HT1080 (cell line): ENCODE measurements around the gene TMEM19. TPM values are rescaled to one million over a fixed set of nuclear protein-coding genes. Genes with fewer than 3 reads are reported as not detected.
"Not testable (repeated sequence)": the region's sequence is repeated elsewhere in the genome, so short reads cannot be mapped to it uniquely, and the experiment has no call there.

Experiments used
- DNase-seq: peaks from one replicate; pipeline ENCODE4 v3.0.0-alpha.2; 2015; ENCODE audit warnings: low read depth
- total RNA-seq: library from RNA; depleted of rRNA; stranded (reverse); fragments of >200 nt; shearing (Covaris generic); gene quantifications from 2 replicates; pipeline ENCODE4 v1.2.3, GENCODE V29; 2014

TMEM19 gene
- total RNA-seq, 1 experiment from 2014 or later = 55.8 TPM

DNA sequence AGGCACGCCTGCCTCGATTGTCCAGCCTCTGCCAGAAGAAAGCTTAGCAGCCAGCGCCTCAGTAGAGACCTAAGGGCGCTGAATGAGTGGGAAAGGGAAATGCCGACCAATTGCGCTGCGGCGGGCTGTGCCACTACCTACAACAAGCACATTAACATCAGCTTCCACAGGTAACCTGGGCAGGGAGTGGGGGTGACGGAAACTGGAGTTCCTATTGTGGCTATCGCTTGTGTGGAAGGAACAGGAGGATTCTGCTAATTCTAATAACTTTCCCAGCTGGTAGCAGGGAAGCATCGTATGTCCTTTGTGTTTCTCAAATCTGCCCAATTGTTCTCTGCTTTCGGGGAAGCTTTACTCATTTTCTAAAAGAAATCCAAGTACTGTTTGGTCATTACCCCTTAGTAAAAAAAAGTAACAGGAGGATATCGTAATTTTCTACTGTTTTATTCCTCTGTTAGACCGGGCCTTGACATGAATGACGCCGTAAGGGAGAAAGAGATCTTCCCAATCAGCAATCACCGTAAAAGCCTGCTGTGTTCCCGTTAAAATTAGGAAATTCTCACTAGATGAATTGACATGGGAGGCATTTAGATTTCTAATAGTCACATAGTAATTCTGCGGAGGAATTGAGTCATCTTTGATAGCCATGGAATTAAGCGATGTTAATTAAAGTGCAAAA, 21.3 kb upstream of the TMEM19 start:
- no peak for DNase-seq

DNA sequence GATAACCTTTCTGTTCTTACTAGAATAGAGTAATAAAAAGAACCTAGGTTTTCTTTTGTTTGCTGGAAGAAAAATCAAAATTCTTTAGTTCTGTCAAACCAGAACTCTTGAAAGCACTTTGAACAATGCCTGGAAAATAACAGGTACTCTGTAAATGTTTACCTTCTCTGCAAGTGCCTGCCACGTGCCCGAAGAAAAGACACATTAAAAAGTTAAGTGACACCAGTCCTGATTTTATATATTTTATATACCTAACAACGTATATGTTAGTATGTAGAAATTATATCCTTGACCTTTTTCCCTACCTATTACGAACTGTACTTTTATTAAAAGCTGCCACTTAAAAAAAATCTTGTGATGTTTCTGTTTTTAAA, 20.8 kb upstream of the TMEM19 start:
- no peak for DNase-seq

DNA sequence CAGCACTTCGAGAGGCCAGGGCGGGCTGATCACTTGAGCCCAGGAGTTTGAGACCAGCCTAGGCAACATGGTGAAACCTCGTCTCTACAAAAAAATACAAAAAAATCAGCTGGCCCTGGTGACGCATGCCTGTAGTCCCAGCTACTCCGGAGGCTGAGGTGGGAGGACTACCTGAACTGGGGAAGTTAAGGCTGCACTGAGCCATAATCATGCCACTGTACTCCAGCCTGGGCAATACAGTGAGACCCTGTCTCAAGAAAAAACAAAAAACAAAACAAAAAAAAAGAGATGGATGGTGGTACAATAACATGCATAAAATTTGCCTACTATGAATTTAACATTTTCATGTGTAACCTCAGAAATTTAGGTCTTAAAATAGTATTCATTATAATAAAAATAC, 19.6 kb upstream of the TMEM19 start:
- no peak for DNase-seq

DNA sequence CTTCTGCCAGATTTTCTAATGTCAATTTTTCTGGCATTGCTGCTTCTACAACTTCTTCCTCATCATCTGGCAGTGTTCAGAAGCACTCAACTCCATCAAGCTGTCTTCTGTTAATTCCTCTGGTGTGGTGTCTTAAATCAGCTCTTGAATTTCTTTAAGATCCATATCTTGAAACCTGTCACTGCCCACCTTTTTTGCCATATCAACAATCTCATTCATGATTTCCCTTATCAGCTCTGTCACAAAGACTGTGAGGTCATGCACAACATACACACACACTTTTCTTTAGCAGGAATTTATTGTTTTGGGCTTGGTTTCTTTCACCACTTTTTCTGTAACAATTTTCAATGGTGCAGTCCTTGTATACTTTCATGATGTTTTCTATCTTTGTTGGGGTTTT, 14.6 kb upstream of the TMEM19 start:
- no peak for DNase-seq

DNA sequence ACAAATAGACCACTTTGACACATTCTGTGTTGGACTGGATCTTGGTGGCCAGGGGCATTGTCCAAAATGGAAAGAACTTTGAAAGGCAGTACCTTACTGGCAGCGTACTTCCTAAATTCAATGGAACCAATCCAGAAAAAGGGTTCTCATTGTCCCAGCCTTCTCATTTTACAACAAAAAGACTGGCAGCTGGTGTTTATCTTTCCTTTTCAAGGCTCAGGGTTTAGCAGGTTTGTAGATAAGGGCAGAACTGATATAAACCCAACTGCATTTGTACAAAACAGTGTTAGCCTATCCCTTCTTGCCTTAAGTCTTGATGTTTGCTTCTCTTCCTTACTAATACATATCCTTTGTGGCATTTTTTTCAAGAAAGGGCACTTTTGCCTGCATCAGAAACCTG, 14.1 kb upstream of the TMEM19 start:
- DNase-seq = no peak

DNA sequence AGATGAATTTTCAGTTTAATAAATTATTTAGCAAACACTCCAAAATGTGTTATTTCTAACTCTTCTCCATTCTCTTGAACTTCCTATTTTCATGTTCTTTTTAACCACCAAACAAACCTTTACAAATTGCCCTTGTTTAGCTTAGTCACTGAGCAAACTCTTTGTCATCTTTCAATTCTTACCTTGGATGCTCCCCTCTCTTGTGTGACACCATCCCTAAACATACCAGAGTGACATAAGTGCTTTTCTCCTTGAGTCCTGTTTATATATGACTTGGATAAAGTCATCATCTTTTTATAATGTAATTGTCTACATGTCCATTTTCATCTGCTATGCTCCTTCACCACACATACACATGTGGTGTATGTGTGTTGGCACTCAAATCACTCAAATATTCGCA, 3.4 kb upstream of the TMEM19 start:
- no peak for DNase-seq

DNA sequence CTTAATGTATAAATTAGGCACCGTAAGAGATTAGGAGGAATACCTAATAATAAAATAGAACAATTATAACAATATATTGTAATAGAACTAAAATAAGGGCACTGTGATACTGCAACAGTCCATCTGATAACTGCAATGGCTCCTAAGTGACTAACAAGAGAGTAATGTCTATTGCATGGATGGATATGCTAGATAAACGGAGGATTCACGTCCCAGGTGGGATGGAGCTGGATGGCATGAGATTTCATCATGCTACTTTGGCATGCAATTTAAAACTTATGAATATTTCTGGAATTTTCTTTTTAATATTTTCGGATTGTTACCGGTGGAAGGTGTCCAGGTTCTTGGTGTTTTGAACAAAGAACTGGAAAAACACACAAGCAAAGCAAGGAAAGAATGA, 2.2 kb upstream of the TMEM19 start:
- no peak for DNase-seq

DNA sequence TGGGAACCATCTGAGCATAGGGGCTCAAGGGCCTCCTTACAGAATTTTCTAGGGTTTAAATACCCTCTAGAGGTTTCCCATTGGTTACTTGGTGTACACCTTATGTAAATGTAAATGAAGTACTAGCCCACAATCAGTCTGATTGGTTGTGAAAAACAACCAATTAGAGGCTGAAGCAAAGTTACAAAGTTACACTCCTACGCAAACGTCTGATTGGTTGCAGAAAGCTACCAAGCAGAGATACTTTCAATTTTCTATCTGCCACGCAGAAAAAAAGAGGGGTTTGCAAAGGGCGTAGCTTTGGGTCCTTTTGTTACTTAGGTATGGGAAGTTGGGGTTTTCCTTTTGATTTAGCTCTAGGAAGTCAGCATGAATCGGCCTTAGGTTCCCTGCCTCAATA, 1.8 kb upstream of the TMEM19 start:
- DNase-seq = no peak

DNA sequence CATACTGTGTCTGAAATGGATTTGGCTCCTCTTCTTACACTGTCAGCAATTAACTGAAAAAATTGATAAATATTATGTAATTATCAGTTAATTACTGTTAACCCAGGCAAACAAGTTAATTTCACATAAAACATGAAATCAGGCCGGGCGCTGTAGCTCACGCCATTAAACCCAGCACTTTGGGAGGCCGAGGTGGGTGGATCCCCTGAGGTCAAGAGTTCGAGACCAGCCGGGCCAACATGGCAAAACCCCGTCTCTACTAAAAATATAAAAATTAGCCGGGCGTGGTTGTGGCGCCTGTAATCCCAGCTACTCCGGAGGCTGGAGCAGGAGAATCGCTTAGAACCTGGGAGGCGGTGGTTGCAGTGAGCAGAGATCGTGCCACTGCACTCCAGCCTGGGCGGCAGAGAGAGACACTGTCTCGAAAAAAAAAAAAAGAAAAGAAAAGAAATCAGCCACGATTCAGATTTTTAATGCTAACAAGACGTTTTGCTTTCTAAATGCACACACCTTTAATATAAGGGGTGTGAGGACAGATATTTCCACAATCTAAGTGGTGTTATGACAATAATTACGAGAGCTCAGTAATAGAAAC, 473 bp upstream of the TMEM19 start:
- DNase-seq = no peak

DNA sequence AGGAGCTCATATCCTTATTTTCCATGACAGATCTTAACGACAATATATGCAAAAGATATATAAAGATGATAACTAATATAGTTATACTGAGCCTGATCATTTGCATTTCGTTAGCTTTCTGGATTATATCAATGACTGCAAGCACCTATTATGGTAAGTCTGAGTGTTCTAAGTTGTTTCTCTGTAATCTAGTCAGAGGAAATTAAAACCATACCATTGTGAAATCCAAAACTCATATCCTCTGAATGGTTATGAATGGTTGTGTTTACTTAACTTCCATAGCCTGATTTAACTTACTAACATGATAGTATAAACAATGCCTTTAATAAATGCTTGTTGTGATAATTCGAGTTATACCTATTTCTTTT, 760 bp downstream of the TMEM19 start:
- no peak for DNase-seq

DNA sequence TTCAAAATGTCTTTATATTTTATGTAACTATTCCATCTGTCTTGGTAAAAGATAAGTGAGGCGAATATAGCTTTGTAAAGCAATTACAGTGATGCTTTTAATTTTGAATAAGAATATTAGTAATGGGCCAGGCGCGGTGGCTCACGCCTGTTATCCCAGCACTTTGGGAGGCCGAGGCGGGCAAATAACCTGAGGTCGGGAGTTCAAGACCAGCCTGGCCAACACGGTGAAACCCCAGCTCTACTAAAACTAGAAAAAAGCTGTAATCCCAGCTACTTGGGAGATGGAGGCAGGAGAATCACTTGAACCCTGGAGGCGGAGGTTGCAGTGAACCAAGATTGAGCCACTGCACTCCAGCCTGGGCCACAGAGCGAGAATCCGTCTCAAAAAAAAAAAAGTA, 1.3 kb downstream of the TMEM19 start:
- DNase-seq = not testable (repeated sequence)

DNA sequence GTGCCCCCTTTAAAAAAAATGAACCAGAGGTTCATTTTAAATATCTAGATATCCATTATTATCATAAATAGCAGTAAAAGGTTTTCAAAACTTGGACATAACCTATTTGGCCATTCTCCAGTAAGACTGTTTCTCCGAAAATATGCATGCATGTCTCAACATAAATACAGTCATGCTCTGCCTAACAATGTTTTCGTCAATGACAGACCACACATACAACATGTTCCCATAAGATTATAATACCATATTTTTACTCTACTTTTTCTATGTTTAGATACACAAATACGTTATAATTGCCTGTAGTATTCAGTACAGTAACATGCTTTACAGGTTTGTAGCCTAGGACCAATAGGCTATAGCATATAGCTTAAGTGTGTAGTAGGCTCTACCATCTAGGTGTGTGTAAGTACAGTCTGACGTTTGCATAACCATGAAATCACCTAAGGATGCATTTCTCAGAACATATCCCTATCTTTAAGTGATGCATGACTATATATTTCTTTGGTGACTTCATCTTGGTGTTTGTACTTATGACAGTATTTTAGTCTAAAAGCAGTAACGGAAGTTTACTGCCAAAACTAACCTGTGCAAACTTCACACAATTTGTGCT, 3.2 kb downstream of the TMEM19 start:
- no peak for DNase-seq

DNA sequence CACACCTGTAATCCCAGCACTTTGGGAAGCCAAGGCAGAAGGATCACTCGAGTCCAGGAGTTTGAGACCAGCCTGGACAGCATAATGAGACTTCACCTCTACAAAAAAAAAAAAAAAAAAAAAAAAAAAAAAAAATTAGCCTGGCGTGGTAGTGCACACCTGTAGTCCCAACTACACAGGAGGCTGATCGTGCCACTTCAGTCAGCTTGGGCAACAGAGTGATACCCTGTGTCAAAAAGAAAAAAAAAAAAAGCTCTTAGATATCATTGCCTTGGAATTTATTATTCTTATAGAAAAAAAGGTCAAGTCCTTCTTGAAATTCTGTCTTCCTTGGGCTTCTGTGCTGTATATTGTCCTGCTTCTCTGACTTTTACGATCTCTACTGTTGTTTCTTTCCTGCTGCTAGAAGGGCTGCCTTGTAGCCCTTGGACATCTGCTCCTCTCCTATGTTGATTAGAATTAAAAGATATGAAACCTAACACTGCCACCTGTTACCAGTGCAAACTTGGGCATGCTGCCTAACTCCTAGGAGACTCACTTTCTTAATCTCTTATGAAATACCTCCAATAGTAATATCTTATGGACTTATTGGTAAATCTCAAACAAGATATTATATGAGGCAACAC, 5.7 kb downstream of the TMEM19 start:
- no peak for DNase-seq

DNA sequence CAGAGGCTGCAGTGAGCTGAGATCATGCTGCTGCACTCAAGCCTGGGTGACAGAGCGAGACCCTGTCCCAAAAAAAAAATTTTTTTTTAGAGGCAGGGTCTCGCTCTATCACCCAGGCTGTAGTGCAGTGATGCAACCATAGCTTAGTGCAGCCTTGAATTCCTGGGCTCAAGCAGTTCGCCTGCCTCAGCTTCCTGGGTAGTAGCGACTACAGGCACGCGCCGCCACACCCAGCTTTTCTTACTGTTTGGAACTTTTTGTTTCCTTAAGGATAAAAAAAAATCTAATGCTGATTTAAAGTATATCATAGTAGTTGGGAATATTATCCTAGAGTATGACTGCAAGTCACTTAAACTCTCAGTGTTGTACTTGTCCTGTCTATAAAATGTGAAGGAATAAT, 7.2 kb downstream of the TMEM19 start:
- DNase-seq = no peak

DNA sequence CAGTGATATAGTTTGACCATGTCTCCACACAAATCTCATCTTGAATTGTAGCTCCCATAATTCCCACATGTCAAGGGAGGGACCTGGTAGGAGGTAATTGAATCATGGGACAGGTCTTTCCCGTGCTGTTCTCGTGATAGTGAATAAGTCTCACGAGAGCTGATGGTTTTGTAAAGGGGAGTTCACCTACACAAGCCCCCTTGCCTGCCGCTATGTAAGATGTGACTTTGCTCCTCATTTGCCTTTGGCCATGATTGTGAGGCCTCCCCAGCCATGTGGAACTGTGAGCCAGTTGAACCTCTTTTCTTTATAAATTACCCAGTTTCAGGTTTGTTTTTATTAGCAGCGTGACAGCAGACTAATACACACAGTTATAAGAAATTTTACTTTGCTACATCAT, 7.8 kb downstream of the TMEM19 start:
- not testable (repeated sequence) for DNase-seq

DNA sequence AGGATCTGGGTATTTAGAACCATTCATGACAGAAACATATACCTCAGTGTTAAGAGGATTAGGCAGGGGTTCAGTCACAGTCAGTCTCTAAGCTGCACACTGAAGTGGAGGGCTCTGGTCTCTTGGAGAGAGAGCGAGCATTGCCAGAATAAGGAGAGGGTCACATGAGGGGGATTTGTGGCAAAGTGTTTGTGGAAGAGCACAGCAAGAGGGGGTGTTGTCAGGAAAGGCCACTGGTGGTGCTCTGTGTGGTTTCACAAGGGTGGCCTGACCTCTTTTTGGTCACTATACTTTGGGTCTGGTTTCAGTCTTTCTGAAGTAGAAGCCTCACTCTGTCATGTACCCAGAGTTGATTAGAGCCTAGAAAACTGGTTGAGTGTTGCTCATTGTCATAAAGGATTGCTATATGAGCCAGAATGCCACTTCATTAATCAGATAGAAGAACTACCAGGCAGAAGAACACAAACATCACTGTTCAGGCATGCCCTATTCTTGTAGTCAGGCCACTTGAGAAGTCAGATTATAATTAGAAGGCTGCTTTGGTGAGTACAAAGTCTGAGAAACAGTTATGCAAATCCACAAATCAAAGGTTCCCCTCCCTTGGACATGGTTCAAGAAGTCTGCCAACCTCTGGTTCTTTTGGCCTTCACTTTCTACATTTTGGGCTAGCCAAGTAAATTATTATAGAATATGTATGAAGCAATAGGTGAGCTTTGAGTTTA, 8.4 kb downstream of the TMEM19 start:
- DNase-seq = no peak

DNA sequence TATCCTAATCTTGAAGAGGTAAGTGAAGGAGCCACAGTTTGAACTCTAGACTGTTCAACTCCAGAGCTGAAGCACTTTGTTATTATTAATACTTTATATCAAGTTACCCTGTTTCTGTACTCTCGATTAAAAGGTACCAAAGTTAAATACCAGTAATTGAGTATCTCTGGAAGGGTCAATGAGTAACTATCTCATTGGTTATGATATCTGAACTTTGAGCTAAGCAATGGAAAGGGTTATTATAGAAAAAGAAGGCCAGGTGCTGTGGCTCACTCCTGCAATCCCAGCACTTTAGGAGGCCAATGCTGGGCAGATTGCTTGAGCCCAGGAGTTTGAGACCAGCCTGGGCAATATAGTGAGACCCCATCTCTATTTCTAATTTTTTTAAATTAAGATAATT, 9.9 kb downstream of the TMEM19 start:
- DNase-seq = no peak

DNA sequence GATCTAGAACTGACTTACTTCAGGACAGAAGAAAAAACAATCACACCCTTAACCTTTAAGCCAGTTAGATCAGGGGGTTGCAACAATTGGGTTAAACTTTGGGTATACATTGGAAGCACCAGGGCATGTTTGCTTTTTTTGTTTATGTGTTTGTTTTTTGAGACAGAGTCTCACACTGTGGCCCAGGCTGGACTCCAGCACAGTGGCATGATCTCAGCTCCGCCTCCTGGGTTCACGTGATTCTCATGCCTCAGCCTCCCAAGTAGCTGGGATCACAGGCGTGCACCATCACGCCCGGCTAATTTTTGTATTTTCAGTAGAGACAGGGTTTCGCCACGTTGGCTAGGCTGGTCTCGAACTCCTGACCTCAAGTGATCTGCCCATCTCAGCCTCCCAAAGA, 16.3 kb downstream of the TMEM19 start:
- not testable (repeated sequence) for DNase-seq

DNA sequence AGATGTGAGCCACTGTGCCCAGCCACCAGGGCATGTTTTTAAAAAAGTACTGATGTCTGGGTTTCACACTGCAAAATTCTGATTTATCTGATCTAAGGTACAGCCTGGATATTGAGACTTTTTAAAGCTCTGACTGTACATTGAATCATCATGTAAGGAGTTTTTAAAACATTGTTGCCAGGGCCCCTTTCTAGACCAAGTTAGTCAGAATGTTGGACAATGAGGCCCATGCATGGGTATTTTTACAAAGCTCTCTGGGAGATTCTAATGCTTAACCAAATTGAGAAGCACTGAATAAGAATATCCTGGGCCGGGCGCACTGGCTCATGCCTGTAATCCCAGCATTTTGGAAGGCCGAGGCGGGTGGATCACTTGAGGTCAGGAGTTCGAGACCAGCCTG, 16.7 kb downstream of the TMEM19 start:
- no peak for DNase-seq

DNA sequence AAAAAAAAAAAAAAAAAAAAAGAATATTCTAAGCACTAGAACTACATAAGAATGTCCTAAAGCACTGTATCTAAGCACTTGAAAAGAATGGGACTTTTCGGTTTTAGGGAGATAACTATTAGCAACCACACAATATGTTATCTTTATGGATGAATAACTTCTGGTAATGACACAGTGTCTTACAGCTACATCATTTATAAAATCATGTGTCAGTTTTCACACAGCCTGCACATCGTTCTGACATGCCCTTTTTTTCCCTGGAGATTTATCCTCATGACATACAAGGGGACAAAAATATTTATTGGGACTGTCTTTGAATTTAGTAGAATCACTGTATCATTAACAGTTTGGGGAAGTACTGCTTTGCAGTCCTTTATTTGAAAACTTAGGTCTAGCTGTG, 17.3 kb downstream of the TMEM19 start:
- no peak for DNase-seq

DNA sequence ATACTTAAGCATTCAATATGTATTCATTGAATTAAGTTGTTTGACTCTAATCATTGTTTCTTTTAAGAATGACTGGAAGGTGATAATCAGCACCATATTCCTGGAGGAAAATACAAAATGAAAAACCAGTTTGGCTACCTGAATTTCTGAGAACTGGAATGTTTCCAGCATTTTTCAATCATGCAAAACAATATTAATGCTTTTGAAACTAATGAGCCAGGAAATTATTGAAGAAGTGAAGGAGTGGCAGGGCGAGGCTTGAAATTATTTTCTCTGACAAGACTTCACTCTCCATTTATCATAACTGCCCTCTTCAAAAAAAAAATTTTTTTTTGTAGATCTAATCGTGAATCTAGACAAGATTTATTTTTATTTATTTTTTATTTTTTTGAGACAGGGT, 19.0 kb downstream of the TMEM19 start:
- DNase-seq = no peak

DNA sequence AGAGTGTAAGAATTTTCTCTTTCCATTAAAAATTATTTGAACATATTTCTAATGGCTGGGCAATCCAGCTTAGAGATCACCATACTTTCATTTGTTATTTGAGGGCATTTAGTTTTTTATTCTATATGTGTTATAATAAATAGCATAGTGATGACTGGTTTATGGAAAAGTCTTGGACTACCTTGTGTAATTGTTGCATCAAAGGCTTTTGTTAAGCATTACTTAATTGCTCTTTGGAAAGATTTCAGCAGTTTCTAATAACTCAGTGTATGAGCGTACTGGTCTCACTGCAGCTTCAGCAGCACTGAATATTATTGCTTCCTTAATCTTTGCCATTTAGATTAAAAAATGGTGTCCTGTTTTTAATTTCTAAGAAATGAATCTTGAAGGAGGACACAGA, 22.8 kb downstream of the TMEM19 start:
- DNase-seq = no peak
